NCI-H146 treated with DMSO at 0.1 percent for 48 hours (cell line): Measurements from ENCODE around the gene MTG2.

Experiments
- DNase-seq: peaks from one replicate; lab custom pipeline; 2025; ENCODE audit not compliant: unreplicated experiment; lab: John Stamatoyannopoulos, UW

Gene MTG2

GRCh38 chr20:62246872-62247652, 64.2 kb downstream of the MTG2 start:
- no peak for DNase-seq

GRCh38 chr20:62248890-62249560, 66.2 kb downstream of the MTG2 start:
- no peak for DNase-seq

- no peak for DNase-seq
Observed at GRCh38 chr20:62252342-62252966, 69.6 kb downstream of the MTG2 start.
